Non-pigmented ciliary epithelial cell (primary cell): ENCODE data around the gene NDUFV2.
A peak's percentile ranks its signal among the peaks of the same experiment; 100 is the strongest.
"Not testable (repeated sequence)": the region's sequence is repeated elsewhere in the genome, so short reads cannot be mapped to it uniquely, and the experiment has no call there.

Experiments
- DNase-seq: peaks from one replicate; pipeline ENCODE4 v3.0.0-alpha.2; 2010; ENCODE audit warnings: low read depth

The NDUFV2 gene

GRCh38 chr18:9091066-9091476 lies 11.4 kb upstream of the NDUFV2 start:
- no peak for DNase-seq

GRCh38 chr18:9092665-9093064 lies 9.8 kb upstream of the NDUFV2 start:
- DNase-seq, result no peak

- DNase-seq, result not testable (repeated sequence)
These were observed 9.4 kb upstream of the NDUFV2 start for GRCh38 chr18:9093109-9093508.

- DNase-seq, result peak; percentile 89
These were observed 7.9 kb upstream of the NDUFV2 start for GRCh38 chr18:9094307-9095226.

GRCh38 chr18:9095297-9096006 lies 7.0 kb upstream of the NDUFV2 start:
- no peak for DNase-seq

- DNase-seq, result no peak
These were observed 6.5 kb upstream of the NDUFV2 start for GRCh38 chr18:9096007-9096371.

- DNase-seq, result no peak
These were observed 5.8 kb upstream of the NDUFV2 start for GRCh38 chr18:9096685-9097084.

GRCh38 chr18:9097349-9097748 lies 5.2 kb upstream of the NDUFV2 start:
- DNase-seq, result no peak

GRCh38 chr18:9100796-9101195 lies 1.7 kb upstream of the NDUFV2 start:
- DNase-seq, result no peak

GRCh38 chr18:9101730-9102507 lies 580 bp upstream of the NDUFV2 start:
- DNase-seq, result peak; percentile 42

GRCh38 chr18:9103376-9103873 lies 926 bp downstream of the NDUFV2 start:
- no peak for DNase-seq

GRCh38 chr18:9104244-9104901 lies 1.9 kb downstream of the NDUFV2 start:
- DNase-seq, result no peak

- no peak for DNase-seq
These were observed 2.9 kb downstream of the NDUFV2 start for GRCh38 chr18:9105420-9105819.

GRCh38 chr18:9106094-9106493 lies 3.6 kb downstream of the NDUFV2 start:
- DNase-seq, result no peak

GRCh38 chr18:9106800-9107584 lies 4.5 kb downstream of the NDUFV2 start:
- no peak for DNase-seq

GRCh38 chr18:9108911-9109310 lies 6.4 kb downstream of the NDUFV2 start:
- no peak for DNase-seq

- DNase-seq, result no peak
These were observed 7.0 kb downstream of the NDUFV2 start for GRCh38 chr18:9109523-9109922.

GRCh38 chr18:9113468-9114149 lies 11.1 kb downstream of the NDUFV2 start:
- DNase-seq, result no peak

GRCh38 chr18:9115984-9116383 lies 13.5 kb downstream of the NDUFV2 start:
- no peak for DNase-seq
